ENCODE results near the gene MRPL57.

GRCh38 chr13:21139374-21139773, 37.1 kb upstream of the MRPL57 start:
- TF ChIP-seq, protein P1, sequence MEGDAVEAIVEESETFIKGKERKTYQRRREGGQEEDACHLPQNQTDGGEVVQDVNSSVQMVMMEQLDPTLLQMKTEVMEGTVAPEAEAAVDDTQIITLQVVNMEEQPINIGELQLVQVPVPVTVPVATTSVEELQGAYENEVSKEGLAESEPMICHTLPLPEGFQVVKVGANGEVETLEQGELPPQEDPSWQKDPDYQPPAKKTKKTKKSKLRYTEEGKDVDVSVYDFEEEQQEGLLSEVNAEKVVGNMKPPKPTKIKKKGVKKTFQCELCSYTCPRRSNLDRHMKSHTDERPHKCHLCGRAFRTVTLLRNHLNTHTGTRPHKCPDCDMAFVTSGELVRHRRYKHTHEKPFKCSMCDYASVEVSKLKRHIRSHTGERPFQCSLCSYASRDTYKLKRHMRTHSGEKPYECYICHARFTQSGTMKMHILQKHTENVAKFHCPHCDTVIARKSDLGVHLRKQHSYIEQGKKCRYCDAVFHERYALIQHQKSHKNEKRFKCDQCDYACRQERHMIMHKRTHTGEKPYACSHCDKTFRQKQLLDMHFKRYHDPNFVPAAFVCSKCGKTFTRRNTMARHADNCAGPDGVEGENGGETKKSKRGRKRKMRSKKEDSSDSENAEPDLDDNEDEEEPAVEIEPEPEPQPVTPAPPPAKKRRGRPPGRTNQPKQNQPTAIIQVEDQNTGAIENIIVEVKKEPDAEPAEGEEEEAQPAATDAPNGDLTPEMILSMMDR (IDR thresholded peaks at IDR 0.05) = no peak
- no peak for TF ChIP-seq POLR2AphosphoS5 (IDR thresholded peaks at IDR 0.05; ENCODE audit: insufficient read depth in 1 of 2, low read depth in 1 of 2)
- no peak for TF ChIP-seq POLR2A (IDR thresholded peaks at IDR 0.05)

All from vagina (tissue), 2 donors.